ENCODE measurements around the gene VPREB1. TPM values are rescaled to one million over a fixed set of nuclear protein-coding genes. Genes with fewer than 3 reads are reported as not detected.
"Not testable (repeated sequence)": the region's sequence is repeated elsewhere in the genome, so short reads cannot be mapped to it uniquely, and the experiment has no call there.

VPREB1 gene
- total RNA-seq, 1 donor from 2014 or later = not detected

DNA sequence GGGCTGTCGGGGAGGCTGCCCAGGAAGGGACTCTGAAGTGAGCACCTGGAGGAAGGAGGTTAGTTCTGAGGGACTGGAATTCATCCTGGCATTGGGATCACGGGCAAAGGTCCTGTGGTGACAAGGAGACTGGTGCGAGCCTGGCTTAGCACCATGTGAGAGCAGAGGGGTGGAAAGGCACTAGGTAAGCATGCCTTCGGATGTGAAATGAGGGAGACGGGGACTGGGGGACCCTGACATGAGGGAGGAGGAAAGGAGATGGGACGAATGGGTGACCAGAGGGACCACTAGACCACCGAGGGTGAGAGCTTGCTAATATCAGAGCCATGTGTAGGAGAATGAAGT lies 3.1 kb upstream of the VPREB1 start:
- no peak for DNase-seq (ENCODE audit: missing footprints)
- intact Hi-C loops (cut with DNase I) = no loop called here
- no peak for ATAC-seq

DNA sequence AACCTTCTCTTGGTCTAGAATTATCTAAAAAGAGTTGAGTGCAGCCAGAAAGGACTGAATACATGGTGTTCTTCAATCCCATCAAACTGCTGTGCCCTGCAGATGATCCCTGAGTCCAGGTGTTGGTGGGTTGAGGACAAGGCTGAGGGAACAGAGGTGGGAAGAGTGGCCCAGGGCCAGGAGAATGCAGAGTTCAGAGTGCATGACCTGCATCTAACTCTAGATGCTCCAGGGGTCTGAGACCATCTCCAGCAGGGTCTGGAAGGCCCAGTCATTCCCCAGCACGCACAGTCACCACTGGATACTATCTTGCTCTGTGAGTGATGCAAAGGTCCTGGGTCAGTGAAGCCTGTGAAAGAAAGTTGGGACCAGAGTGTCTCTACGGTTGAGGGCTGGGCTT lies 2.1 kb upstream of the VPREB1 start:
- DNase-seq (ENCODE audit: missing footprints) (no peak), ATAC-seq (no peak)
- intact Hi-C loops (cut with DNase I) = no loop called here

DNA sequence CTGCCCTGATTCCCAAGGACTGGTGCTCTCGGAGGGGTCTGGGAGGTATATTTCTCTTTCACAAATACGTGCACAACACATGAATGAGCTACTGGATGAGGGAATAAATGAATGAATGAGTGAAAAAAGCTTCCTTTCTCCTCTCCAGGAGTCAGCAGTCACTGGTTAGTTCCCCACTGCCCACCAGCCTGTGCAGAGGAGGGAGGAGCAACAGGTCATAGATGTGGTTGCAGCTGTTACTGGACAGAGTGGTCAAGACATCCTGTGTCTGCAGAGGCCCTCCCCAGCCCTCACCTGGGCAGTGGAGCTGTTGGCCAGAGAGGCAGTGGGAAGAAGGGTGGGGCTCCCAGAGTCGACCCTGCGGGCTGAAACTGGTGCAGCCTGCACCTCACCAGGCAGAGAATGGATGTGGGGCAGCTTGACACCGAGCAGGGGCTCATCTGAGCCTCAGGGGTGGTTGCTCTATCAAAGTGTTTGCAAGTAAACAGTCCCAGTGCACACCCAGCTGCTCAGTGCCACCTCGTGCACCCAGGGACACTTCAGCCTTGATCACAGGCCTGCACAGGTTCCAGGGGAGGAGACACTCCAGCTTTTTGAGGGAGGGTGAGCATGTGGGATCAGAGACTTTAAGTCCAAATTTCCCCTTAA lies 1.4 kb upstream of the VPREB1 start:
- ATAC-seq = no peak
- no peak for DNase-seq (ENCODE audit: missing footprints)
- intact Hi-C loops (cut with DNase I) = no loop called here

DNA sequence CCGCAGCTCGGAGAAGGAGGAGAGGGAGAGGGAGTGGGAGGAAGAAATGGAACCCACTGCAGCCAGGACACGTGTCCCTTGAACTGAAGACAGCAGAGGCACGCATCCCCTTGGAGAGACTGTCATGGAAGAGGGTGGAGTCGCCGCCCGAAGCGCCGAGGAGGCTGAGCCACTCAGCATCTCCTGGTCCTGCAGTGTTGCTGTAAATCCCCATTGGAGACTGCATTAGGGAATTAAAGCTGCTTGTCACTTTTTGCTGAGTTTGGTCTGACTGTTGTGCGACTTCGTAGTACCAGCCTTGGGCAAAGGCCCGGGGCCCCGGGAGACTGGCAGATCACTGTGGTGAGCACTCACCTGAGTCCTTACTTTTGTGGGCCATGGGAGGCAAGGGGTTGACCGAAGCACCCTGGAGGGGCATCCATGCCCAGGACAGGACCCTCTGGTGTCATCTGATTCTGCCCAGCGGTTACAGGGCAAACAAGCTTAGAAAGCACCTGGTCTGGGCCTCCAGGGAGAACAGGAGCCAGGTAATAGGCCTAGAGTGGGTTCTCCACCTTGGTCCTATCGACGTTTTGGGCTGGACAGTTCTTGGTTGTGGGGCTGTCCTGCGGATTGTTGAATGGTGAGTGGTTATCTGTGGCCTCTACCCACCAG lies 797 bp downstream of the VPREB1 start:
- no peak for ATAC-seq
- DNase-seq (ENCODE audit: missing footprints) = no peak
- intact Hi-C loops (cut with DNase I) = no loop called here

DNA sequence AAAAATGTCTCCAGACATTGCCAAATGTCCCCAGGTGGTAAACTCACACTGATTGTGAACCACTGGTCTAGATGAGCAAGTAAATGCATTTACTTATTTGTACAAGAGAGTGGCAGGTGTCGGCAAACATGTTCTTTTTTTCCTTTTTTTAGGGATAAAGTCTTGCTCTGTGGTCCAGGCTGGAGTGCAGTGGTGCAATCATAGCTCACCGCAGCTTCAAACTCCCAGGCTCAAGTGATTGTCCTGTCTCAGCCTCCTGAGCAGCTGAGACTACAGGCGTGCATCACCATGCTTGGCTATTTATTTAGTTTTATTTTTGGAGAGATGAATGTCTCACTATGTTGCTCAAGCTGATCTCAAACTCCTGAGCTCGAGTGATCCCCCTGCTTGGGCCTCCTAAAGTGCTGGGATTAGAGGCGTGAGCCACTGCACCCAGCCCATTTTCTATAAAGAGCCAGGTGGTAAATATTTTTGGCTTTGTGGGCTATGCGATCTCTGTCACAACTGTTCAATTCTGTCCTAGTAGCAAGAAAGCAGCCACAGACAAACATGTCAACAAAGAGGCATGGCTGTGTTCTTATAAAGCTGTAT lies 1.4 kb downstream of the VPREB1 start:
- no peak for ATAC-seq
- intact Hi-C loops (cut with DNase I) = no loop called here
- no peak for DNase-seq (ENCODE audit: missing footprints)

DNA sequence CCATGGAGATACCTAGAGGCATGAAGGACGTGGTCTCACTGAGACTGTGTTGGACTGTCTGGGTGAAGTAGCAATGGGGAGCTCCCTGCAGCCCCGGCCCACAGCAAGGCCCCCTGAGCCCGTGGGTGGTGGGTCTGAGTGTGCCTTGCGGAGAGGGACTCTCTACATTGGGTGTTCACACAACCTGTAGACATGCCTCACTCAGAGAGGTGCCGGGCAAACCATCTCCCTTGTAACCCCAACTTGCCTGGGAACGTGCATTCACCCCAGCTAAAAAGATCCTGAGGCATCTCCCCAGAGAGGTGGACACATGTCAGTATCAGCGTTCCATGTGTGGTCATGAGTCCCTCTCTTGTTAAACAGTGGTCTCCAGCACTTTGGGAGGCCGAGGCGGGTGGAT lies 2.1 kb downstream of the VPREB1 start:
- ATAC-seq (no peak), DNase-seq (ENCODE audit: missing footprints) (no peak)
- intact Hi-C loops (cut with DNase I) = no loop called here

DNA sequence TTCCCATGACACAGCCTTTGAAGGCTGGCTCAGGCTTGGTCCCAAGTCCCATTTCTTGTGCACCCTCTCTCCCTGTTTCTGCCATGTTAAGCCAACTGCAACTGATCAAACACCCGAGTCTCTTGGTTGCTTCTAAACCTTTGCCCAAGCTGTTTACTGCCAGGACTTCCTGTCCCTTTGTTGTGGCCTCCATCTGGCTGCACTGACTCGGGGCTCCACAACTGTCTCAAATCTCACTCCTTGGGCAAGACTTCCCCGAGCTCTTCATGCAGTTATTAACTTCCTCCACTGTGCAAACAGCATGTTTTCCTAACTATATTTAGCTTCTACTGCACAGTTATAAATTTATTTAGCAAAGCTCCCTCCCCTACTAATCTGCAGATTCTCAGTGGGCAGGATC lies 4.3 kb downstream of the VPREB1 start:
- ATAC-seq = no peak
- no peak for DNase-seq (ENCODE audit: missing footprints)
- intact Hi-C loops (cut with DNase I) = no loop called here

DNA sequence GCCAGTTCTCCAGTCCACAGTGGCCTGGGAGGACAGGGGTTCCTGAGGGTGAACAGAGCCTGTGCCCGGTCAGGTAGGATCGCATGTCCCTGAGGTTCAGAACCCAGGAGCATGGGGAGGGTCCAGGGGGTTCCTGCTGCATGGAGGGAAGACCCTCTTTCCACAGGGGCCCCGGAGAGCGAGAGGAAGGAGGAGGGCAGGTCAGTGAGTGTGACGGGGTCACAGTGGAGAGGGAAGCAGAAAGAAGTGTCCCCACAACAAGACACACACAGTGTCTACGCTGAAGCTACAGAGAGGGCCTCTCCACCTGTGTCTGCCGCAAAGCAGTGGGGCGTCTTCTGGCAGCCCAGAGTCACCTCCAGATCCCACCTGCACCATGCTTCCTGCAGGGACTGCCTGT lies 6.1 kb downstream of the VPREB1 start:
- DNase-seq (ENCODE audit: missing footprints); ATAC-seq; intact Hi-C loops (cut with DNase I): not testable (repeated sequence)

DNA sequence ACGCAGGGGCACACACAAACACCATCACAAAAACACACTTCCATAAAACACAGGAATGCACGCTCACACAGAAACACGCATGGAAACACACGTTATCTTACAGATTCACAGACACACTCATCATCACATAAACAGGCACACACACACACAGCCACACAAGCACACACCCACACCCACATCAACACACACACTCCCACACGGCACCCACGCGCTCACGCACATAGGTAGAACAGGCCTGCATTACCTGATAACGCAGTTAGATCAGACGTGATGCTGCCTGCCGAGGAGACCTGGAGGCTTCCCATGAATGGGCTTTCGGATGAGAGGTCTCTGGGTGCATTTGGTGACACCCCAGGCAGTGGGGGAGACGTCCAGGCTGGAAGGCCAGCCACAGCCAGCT lies 11.5 kb downstream of the VPREB1 start:
- ATAC-seq; intact Hi-C loops (cut with DNase I); DNase-seq (ENCODE audit: missing footprints): not testable (repeated sequence)

DNA sequence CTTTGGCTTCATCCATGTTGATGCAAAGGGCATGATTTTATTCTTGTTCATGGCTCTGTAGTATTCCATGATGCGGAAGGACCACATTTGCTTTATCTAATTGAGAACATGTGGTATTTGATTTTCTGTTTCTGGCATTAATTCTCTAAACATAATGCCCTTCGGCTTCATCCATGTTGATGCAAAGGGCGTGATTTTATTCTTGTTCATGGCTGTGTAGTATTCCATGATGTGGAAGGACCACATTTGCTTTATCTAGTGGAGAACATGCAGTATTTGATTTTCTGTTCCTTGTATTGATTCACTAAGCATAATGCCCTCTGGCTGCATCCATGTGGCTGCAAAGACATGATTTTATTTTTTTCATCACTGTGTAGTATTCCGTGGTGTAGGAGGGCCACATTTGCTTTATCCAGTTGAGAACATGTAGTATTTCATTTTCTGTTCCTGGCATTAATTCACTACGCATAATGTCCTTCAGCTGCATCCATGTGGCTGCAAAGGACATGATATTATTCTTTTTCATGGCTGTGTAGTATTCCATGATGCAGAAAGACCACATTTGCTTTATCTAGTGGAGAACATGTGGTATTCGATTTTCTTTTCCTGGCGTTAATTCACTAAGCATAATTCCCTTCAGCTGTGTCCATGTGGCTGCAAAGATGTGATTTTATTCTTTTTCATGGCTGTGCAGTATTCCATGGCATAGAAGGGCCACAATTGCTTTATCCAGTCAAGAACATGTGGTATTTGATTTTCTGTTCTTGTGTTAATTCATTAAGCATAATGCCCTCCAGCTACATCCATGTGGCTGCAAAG lies 14.2 kb downstream of the VPREB1 start:
- ATAC-seq; intact Hi-C loops (cut with DNase I): not testable (repeated sequence)

DNA sequence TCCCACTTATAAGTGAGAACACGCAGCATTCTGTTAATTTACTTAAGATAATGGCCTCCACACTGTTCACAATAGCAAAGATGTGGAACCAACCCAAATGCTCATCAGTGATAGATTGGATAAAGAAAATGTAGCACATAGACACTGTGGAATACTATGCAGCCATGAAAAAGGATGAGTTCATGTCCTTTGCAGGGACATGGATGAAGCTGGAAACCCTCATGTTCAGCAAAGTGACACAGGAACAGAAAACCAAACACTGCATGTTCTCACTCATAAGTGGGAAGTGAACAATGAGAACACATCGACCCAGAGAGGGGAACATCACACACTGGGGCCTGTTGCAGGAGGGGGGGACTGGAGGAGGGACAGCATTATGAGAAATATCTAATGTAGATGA lies 15.6 kb downstream of the VPREB1 start:
- ATAC-seq; intact Hi-C loops (cut with DNase I): not testable (repeated sequence)

More for the DNA sequence above, 14.2 kb downstream of the VPREB1 start:
- not testable (repeated sequence) for DNase-seq (ENCODE audit: missing footprints)

DNA sequence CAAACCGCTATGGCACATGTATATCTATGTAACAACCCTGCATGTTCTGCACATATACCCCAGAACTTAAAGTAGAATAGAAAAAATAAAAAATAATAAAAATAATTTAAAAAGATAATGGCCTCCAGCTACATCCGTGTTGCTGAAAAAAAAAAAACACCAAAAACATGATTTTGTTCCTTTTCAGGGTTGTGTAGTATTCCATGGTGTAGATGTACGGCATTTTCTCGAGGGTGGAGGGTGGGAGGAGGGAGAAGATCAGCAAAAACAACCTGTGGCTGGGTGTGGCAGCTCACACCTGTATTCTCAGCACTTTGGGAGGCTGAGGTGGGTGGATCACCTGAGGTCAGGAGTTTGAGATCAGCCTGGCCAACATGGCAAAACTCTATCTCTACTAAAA lies 16.0 kb downstream of the VPREB1 start:
- DNase-seq (ENCODE audit: missing footprints); ATAC-seq; intact Hi-C loops (cut with DNase I): not testable (repeated sequence)

More for the DNA sequence above, 15.6 kb downstream of the VPREB1 start:
- not testable (repeated sequence) for DNase-seq (ENCODE audit: missing footprints)

DNA sequence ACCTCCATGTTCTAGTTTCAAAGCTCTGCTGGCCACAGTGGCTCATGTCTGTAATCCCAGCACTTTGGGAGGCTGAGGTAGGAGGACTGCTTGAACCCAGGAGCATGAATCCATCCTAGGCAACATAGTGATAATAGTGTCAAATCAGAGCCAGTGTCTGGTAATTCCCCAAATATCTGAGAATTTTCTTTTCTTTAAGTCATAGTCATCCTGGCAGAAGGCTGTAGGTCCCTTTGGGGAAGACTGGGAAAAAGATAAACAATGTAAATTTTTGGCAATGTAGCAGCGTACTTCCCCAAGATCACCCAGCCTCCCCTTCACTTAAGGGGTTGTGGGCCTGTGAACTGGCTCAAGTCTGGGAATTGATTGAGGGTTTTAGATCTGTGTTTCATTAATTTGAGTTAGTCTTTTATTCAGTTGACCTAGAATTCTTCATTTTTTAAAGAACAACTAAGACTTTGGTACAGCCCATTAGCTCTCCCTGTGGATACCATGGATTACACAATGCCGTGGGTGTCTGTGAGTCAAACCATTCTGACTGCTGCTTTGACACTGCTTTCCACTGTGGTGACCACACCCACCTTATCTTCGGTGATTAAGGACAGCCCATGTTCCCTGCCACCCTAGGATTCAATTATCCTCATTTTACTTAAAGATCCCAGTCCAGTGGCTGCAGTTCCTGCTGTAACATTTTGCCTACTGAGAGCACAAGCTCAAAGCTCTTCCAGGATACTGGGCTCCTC lies 17.9 kb downstream of the VPREB1 start:
- ATAC-seq; intact Hi-C loops (cut with DNase I); DNase-seq (ENCODE audit: missing footprints): not testable (repeated sequence)

DNA sequence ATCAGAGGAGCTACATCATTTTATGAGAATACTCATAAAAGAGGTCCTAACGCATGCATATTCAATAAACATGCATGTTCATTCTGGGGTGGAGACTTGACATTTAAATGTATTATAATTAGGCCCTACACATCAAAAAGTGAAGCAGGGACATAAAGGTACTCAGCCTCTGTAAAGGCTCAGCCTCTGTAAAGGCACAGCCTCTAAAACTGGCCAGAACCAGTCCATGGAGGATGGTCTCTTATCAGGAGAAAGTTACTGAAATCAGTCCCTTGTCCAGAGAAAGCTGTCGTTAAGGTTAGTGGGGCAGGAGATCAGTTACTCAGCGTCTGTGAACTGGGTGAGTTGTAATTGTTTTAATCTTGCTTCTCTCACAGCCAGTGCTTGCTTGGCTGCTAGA lies 19.2 kb downstream of the VPREB1 start:
- DNase-seq (ENCODE audit: missing footprints); ATAC-seq; intact Hi-C loops (cut with DNase I): not testable (repeated sequence)

DNA sequence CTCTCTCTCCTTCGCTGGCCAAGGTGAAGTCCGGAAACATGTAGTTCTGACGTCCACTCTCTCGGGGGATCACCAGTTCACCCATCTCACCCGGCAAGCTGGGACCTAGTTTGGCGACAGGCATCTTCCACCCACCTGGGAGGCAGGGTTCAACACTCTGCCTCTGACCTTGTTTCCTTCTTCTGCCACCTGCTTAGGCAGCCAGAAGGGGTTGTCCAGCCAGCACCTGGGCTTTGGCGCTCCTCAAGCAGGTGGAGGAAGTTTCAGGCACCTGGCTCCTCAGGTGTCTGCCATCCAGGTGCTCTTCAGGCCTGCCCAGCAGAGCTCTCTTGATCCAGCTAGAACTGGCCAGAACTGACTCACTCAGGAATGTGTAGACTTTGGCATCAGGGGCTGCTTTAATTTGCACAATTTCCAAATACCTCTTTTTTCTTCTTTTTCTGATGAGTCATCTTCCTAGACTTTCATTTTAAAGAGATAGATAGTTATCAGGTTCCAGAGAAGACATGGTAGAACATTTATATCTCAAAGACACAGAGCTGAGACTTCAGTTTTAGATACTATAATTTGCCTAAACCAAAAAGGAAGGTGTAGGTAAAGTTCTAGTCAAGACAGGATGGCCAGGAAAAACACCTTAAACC lies 25.6 kb downstream of the VPREB1 start:
- ATAC-seq; DNase-seq (ENCODE audit: missing footprints); intact Hi-C loops (cut with DNase I): not testable (repeated sequence)

DNA sequence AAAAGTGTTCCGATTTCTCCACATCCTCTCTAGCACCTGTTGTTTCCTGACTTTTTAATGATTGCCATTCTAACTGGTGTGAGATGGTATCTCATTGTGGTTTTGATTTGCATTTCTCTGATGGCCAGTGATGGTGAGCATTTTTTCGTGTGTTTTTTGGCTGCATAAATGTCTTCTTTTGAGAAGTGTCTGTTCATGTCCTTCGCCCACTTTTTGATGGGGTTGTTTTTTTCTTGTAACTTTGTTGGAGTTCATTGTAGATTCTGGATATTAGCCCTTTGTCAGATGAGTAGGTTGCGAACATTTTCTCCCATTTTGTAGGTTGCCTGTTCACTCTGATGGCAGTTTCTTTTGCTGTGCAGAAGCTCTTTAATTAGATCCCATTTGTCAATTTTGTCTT lies 32.8 kb downstream of the VPREB1 start:
- intact Hi-C loops (cut with DNase I) = not testable (repeated sequence)

DNA sequence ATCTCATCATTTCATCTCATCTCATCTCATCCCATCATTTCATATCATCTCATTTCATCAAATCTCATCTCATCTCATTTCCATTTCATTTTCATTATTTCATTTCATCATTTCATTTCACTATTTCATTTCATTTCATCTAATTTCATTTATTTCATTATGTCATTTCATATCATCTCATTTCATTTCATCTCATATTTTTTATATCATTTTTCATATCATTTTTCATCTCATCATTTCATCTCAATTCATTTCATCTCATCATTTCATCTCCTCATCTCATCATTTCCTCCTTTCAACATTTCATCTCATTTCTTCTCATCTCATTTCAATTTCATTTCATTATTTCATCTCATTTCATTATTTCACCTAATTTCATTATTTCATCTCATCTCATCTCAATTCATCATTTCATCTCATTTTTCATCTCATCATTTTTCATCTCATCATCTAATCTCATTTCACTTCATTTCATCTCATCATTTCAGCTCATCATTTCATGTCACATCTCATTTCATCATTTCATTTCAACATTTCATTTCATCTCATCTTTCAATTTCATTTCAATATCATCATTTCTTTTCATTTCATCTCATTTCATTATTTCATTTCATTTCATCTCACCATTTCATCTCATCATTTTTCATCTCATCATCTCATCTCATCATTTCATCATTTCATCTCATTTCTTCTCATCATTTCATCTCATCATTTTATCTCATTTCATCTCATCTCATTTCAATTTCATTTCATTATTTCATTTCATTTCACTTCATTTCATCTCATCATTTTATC lies 40.6 kb downstream of the VPREB1 start:
- ATAC-seq; DNase-seq (ENCODE audit: missing footprints); intact Hi-C loops (cut with DNase I): not testable (repeated sequence)

More for the DNA sequence above, 32.8 kb downstream of the VPREB1 start:
- not testable (repeated sequence) for DNase-seq (ENCODE audit: missing footprints); ATAC-seq
